NCI-H1105 treated with DMSO at 0.1 percent for 48 hours (cell line): ENCODE results near the gene ZNF552.
"Not testable (repeated sequence)": the region's sequence is repeated elsewhere in the genome, so short reads cannot be mapped to it uniquely, and the experiment has no call there.

Source experiments
- DNase-seq: peaks from one replicate; lab custom pipeline; 2025; lab: John Stamatoyannopoulos, UW

ZNF552 gene

DNA sequence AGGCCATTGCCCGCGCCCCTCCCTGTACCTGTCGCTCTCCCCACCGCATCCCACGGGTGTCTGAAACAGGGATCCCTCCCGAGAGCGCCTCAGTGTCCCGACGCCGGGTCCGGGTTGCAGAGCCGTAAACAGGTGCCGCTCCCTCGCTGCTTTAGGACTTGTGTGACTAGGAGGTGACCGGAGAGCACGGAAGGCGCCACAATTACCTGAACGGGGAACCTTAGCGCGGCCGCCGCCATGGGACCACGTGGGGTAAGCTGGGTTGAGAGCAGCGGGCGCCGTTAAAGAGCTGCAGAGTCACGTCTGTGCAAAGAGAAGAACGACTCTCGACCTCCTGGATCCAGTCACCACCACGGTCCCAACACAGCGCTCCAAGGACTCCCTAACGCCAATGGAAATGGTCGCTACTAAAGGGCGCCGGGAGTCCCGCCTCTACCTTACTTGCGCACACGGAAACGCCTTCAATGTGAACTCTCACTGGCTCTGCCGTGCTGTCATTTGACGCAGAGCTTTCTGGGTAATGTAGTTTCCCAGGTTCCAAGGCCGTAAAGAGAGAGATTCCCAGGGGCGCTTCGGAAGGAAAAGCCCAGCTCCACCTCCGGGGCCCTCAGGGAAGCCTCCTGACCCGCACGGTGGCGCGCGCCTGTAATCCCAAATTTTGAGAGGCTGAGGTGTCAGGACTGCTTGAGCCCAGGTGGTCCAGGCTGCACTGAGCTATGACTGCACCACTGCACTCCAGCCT lies at the start of gene ZNF552:
Gene ZNF552, minus strand, starts transcription at position 409 of the 742 bp plus-strand sequence. Its CDS starts 170 bp downstream, at position 239.
- DNase-seq, result peak; percentile 96

DNA sequence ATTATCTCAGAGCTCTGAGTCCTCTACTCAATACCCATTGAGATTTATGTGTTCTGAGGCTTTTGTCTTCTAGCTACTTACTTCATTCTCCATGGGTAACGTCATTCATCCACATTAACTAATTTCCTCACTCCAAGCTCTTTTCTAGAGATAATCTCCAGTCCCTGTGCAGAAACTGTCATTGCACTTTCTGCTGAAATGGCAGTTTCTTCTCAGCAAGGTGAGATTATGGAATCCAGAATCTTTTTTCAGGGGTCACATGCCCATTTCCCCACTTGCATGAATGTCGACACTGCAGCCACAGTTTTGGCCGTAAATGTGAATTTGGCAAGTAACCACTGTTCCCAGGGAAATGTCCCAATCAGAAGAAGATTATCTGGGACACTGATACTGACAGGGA lies 47.6 kb upstream of the ZNF552 start:
- not testable (repeated sequence) for DNase-seq

DNA sequence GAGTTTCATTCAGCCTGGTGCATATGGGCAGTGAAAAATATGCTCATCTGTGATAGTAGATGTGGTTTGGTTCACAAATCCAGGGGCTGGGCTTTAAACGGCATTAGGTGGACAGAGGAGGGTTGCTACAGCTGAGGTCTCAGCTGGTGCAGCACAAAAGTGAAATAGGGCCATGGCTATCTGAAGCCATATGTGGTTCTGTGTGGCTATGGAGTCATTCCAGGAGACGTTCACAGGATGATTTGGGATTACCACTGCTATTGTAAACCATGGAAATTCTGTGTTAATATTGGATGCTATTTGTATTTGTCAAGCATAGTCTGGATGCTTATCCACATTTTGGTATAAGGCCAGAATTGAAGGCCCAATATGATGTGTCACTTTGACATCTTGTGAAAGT lies 39.4 kb upstream of the ZNF552 start:
- not testable (repeated sequence) for DNase-seq

DNA sequence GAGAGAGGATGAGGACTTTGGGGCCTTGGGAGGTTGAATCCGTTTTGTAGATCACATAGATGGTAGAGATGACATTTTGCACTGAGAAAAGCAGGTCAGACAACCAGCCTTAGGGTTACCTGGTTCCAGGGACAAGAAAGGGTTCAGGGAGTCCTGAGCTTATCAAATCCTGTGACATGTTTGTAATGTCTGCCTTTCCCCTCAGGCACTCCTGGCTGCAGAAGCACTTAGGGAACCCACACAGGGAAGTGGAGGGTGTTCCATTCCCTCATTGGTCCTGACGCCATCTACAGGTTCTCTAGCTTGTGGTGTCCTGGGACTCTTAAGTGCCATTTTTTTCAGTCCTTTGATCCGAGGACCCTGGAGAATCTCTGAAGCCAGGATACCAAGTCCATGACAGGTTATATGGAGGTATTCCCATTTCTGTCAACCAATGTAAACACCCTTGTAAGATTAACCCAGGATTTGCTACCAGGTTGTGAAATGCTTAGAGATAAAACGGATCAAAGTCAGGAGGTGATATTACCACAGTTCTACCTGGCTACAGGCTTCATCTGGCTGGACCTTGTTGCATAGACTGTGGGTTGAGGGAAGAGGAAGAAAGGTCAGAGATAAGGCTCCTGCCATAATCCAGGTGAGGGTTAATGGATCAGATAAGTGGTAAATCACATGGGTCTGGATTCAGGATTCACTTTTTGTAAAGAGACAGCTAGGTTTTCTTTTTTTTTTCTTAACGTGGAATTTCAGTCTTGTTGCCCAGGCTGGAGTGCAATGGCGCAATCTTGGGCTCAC lies 37.3 kb upstream of the ZNF552 start:
- not testable (repeated sequence) for DNase-seq

DNA sequence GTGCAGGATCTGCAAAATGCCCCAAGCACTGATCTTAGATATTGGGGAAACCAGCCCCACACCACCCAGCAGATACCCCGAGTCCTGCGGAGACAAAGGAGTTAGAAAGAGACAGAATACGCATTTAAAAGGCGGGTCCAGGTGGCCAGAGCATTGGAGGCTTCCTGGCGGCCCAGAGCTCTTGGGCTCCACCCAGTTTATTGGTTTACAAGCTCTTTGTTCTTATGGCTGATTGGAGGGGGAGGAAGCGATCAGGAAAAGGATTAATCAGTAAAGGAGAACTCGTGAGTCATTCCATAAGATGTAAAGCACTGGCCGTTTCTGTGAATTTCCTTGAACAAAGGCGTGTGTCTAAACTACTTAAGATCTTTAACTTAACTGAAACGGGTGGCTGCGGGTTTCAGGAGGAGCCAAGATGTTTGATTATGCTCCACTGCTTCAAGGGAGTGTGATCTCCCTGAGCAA lies 35.9 kb upstream of the ZNF552 start:
- DNase-seq, result peak; percentile 29

DNA sequence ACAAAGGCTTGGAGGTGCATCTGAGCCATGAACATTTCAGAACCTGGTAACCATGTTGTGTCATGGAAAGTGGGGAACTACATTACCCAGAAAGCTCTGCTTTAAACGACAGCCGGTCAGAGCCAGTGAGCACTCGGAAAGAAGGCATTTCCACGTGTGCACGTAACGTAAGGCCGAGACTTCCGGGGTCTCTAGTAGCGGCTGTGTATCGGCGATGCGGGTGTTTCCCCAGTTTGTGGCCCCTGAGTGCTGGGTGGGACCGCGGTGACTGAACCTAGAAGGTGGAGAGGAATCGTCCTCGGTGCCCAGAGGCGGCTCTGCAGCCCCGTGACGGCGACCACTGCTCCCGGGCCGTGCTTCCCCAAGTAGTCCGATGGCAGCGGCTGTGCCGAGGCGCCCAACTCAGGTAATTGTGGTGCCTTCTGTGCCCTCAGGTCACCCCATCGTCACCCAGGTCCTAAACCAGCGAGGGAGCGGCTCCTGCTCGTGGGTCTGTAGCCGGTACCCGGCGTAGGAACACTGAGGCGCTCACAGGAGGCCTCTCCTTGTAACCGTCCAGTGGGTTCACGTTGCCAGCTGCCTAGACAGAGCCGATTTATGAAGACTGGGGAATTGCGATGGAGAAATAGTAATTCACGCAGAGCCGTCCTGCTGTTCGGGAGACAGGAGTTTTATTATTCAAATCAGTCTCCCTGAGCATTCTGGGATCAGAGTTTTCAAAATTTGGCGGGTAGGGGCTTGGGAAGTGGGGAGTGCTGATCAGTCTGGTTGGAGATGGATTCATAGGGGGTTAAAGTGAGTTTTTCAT lies 35.2 kb upstream of the ZNF552 start, which contains the start of gene ZNF587:
Gene ZNF587, plus strand, starts transcription at position 194 of the 808 bp plus-strand sequence. Its CDS starts 180 bp downstream, at position 374.
- DNase-seq, result peak; percentile 89

DNA sequence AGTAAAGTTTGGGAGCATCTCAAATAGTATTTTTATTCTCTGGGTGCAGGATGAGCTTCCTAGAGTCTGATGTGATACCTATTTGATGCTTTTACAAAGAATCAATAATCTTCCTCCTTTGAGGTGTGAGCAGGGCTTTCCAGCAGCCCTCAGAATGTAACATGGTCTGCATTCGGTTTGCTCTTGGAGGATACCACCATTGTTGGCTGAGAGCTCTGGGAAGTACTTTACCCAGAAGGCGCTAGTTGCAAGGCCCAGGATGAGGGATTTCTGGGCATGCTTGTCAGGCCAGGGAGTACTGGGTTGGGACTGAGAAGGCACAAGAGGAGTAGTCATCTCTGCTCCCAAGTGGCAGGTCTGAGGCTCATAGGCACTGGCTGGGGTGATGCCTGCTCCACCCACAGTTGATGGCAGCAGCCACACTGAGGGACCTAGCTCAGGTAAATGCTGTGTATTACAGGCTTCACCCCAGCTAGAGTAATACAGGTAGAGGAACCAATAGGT lies 34.5 kb upstream of the ZNF552 start:
- DNase-seq, result not testable (repeated sequence)

DNA sequence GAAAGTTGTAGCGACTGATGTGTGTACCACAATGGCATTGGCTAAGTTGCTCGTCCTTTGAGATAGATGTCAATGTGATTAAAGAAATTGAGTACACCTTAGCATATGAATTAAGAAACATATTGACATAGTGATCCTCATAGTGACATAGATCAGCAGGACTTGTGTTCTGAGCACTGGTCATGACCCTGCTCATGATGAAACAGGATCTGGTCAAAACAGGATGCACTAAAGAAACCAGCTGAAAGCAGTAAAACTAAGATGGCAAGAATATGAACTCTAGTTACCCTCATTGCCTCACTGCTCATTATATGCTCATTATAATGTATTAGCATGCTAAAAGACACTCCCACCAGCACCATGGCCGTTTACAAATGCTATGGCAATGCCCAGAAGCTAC lies 32.5 kb upstream of the ZNF552 start:
- DNase-seq, result not testable (repeated sequence)

DNA sequence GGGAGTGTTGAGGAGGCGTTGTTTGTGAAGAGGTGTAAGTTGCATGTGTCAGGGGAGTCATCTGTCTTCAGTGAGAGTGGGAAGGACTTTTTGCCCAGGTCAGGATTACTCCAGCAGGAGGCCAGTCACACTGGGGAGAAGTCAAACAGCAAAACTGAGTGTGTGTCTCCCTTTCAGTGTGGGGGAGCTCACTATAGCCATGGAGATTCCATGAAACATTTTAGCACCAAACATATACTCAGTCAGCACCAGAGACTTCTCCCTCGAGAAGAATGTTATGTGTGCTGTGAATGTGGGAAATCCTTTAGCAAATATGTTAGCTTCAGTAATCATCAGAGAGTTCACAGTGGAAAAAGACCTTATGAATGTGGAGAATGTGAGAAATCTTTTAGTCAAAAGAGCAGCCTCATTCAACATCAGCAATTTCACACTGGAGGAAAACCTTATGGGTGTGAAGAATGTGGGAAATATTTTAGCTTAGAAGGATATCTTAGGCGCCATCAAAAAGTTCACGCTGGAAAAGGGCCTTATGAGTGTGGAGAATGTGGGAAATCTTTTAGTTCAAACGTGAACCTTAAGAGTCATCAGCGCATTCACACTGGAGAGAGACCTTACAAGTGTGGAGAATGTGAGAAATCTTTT lies 26.5 kb upstream of the ZNF552 start:
- no peak for DNase-seq

DNA sequence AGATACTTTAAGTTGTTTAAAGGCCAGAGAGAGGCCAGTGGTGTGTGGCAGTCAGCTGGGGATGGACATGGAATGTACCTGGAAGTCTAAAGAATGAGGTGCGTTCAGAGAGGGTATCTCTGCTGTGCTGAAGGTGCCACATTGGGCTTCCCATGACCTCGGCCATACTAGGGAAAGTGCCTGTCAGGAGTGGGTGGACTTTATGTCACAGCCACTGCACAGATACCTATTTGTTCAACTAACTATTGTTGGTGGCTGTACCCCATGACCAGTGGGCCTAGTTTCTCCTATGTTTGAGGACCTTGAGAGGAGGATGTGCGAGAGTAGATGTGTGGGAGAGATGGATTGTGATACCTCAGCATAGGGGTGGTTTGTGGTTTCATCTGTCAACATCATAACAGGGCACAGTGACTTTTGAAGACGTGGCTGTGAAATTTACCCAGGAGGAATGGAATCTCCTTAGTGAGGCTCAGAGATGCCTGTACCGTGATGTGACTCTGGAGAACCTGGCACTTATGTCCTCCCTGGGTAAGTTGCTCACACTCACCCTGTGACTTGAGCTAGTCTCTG lies 24.0 kb upstream of the ZNF552 start:
- not testable (repeated sequence) for DNase-seq

DNA sequence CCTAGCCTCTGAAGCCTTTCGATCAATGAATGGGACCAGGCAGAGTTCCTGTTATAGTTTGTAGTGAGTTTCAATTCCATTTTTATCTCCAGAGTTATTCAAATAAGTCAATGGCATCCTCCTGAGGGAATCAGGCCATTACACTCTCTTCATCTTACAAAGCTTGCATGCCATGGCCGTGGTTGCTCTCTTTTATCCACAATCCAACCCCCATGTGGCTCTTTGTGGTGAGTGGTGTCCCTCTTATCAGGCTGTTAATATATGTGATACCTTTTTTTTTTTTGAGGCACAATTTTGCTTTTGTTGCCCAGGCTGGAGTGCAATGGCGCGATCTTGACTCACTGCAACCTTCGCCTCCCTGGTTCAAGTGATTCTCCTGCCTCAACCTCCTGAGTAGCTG lies 22.3 kb upstream of the ZNF552 start:
- DNase-seq, result not testable (repeated sequence)

DNA sequence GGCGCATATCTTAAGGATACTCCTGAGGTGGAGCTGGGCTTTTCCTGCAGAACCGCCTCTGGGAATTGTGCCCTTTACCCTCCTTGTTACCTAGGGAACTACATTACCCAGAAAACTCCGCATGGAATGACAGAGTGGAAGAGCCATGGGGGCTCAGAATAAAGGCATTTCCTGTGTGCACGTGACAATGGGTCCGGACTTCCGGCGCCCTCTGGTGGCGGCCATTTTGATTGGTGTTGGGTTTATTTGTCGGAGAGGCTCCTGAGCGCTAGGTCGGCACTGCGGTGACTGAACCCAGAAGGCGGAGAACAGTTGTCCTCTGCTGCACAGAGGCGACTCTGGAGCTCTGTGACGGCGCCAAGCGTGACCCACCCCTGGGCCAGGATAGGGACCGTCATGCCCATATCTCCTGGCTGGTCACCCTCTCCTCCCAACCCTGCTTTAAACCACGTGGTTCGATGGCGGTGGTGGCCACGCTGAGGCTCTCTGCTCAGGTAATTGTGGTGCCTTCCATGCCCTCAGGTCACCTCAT lies 15.4 kb upstream of the ZNF552 start, which contains the start of gene ZNF587B:
Gene ZNF587B, plus strand, starts transcription at position 229 of the 532 bp plus-strand sequence. Its CDS starts 230 bp downstream, at position 459.
- DNase-seq, result peak; percentile 7

DNA sequence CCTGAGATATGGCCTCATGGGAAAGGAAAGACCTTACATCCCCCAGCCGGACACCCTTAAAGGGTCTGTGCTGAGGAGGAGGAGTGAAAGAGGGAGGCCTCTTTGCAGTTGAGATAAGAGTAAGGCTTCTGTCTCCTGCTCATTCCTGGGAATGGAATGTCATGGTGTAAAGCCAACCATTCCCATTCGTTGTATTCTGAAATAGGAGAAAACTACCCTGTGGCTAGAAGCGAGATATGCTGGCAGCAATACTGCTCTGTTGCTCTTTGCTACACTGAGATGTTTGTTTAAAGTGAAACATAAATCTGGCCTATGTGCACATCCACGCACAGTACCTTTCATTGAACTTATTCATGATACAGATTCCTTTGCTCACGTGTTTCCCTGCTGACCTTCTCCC lies 14.6 kb upstream of the ZNF552 start:
- no peak for DNase-seq

DNA sequence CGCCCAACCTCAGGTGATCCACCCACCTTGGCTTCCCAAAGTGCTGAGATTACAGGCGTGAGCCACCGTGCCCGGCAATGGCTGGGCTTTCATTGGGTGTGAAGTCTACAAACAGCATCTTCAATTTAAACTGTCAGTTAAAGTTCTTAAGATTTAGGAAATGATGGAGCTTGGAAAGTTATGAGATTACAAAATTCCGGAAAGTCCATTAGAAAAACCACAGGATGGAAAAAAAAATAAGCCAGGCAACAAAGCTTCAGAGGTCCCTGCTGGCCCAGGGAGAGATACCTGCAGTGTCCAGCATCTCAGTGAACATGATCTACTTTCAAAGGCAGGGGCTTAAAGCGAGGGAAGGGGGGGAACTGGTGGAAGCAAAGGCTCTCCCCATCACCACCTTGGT lies 10.8 kb upstream of the ZNF552 start:
- no peak for DNase-seq

DNA sequence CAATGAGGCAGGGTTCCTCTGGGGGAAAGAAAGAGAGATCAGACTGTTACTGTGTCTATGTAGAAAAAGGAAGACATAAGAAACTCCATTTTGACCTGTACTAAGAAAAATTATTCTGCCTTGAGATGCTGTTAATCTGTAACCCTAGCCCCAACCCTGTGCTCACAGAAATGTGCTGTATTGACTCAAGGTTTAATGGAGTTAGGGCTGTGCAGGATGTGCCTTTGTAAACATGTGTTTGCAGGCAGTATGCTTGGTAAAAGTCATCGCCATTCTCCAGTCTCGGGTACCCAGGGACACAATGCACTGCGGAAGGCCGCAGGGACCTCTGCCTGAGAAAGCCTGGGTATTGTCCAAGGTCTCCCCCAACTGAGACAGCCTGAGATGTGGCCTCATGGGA lies 8.9 kb upstream of the ZNF552 start:
- DNase-seq, result not testable (repeated sequence)

DNA sequence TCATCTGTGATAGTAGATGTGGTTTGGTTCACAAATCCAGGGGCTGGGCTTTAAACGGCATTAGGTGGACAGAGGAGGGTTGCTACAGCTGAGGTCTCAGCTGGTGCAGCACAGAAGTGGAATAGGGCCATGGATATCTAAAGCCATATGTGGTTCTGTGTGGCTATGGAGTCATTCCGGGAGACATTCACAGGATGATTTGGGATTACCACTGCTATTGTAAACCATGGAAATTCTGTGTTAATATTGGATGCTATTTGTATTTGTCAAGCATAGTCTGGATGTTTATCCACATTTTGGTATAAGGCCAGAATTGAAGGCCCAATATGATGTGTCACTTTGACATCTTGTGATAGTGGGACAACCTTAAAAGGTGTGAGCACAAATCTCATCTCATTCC lies 8.4 kb upstream of the ZNF552 start:
- DNase-seq, result not testable (repeated sequence)

DNA sequence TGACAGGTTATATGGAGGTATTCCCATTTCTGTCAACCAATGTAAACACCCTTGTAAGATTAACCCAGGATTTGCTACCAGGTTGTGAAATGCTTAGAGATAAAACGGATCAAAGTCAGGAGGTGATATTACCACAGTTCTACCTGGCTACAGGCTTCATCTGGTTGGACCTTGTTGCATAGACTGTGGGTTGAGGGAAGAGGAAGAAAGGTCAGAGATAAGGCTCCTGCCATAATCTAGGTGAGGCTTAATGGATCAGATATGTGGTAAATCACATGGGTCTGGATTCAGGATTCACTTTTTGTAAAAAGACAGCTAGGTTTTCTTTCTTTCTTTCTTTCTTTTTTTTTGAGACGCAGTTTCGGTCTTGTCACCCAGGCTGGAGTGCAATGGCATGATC lies 6.8 kb upstream of the ZNF552 start:
- DNase-seq, result not testable (repeated sequence)

DNA sequence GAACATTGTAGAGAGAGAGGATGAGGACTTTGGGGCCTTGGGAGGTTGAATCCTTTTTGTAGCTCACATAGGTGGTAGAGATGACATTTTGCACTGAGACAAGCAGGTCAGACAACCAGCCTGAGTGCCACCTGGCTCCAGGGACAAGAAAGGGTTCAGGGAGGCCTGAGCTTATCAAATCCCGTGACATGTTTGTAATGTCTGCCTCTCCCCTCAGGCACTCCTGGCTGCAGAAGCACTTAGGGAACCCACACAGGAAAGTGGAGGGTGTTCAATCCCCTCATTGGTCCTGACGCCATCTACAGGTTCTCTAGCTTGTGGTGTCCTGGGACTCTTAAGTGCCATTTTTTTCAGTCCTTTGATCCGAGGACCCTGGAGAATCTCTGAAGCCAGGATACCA lies 6.4 kb upstream of the ZNF552 start:
- DNase-seq, result not testable (repeated sequence)

DNA sequence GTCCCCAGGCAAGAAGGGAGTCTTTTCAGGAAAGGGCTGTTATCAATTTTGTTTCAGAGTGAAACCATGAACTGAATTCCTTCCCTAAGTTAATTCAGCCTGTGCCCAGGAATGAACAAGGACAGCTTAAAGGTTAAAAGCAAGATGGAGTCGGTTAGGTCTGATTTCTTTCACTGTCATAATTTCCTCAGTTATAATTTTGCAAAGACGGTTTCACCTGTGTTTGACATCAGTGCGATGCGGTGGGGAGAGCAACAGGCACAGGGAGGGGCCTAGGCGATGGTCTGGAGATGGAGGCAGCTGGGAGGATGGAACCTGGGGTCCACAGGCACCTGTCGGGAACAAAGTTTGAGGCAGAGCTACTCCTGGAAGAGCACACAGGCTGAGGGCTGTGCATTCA lies 5.9 kb upstream of the ZNF552 start:
- DNase-seq, result no peak

DNA sequence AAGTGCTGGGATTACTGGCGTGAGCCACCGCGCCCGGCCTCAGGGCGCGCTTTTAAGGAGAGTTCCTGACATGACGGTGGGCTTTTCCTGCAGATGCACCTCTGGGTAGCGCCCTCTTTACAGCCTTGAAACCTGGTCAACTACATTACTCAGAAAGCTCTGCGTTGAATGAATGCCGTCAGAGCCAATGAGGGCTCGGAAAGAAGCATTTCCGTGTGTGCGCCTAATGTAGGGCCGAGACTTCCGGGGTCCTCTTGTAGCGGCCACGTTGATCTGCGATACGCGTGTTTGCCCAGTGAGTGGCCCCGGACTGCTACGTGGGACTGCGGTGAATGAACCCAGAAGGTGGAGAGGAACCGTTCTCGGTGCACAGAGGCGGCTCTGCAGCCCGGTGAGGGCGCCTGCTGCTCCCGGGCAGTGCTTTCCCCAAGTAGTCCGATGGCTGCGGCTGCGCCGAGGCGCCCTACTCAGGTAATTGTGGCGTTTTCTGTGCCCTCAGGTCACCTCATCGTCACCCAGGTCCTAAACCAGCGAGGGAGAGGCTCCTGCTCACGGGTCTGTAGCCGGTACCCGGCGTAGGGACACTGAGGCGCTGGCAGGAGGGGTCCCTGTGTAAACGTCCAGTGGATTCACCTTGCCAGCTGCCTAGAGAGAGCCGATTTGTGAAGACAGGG lies 4.9 kb upstream of the ZNF552 start:
- DNase-seq, result peak; percentile 96
